NCI-H2196 treated with DMSO at 0.1 percent for 48 hours (cell line): ENCODE measurements around the gene LMAN1L.
A peak's percentile ranks its signal among the peaks of the same experiment; 100 is the strongest.

Experiments used
- DNase-seq: peaks from one replicate; lab custom pipeline; 2025; ENCODE audit not compliant: unreplicated experiment; lab: John Stamatoyannopoulos, UW

Gene LMAN1L

GRCh38 chr15:74815121-74815934 is 2.7 kb downstream of the LMAN1L start:
- DNase-seq = no peak

- DNase-seq = no peak
Observed at GRCh38 chr15:74815961-74816360, 3.3 kb downstream of the LMAN1L start.

- no peak for DNase-seq
Observed at GRCh38 chr15:74816624-74817369, 4.2 kb downstream of the LMAN1L start.

GRCh38 chr15:74817370-74817737 is 4.7 kb downstream of the LMAN1L start:
- DNase-seq = no peak

GRCh38 chr15:74820056-74820455 is 7.4 kb downstream of the LMAN1L start:
- no peak for DNase-seq

- no peak for DNase-seq
Observed at GRCh38 chr15:74821091-74821789, 8.6 kb downstream of the LMAN1L start.

GRCh38 chr15:74821790-74822158 is 9.1 kb downstream of the LMAN1L start:
- no peak for DNase-seq

- DNase-seq = no peak
Observed at GRCh38 chr15:74822233-74822632, 9.6 kb downstream of the LMAN1L start.

GRCh38 chr15:74823324-74823723 is 10.7 kb downstream of the LMAN1L start:
- no peak for DNase-seq

- DNase-seq = no peak
Observed at GRCh38 chr15:74824976-74825375, 12.3 kb downstream of the LMAN1L start.

GRCh38 chr15:74825866-74826265 is 13.2 kb downstream of the LMAN1L start:
- DNase-seq = no peak

GRCh38 chr15:74826364-74826819 is 13.8 kb downstream of the LMAN1L start, which contains the start of gene CPLX3:
Gene CPLX3 (plus strand): TSS chr15:74826627. CDS start chr15:74826704, 77 bp downstream.
- DNase-seq = no peak

- no peak for DNase-seq
Observed at GRCh38 chr15:74826921-74827320, 14.3 kb downstream of the LMAN1L start.

GRCh38 chr15:74827614-74828013 is 15.0 kb downstream of the LMAN1L start:
- DNase-seq = no peak

GRCh38 chr15:74828835-74829234 is 16.2 kb downstream of the LMAN1L start:
- no peak for DNase-seq

GRCh38 chr15:74829486-74829885 is 16.9 kb downstream of the LMAN1L start:
- DNase-seq = no peak

- no peak for DNase-seq
Observed at GRCh38 chr15:74829991-74830390, 17.4 kb downstream of the LMAN1L start.

GRCh38 chr15:74830868-74831267 is 18.2 kb downstream of the LMAN1L start:
- DNase-seq = no peak

- DNase-seq = peak; percentile 11
Observed at GRCh38 chr15:74831813-74832495, 19.3 kb downstream of the LMAN1L start.

- DNase-seq = no peak
Observed at GRCh38 chr15:74832826-74833225, 20.2 kb downstream of the LMAN1L start.
